NCI-H2107 treated with DMSO at 0.1 percent for 48 hours (cell line): ENCODE data around the gene FHAD1.

Experiments used
- DNase-seq: peaks from one replicate; lab custom pipeline; 2025; ENCODE audit not compliant: unreplicated experiment; lab: John Stamatoyannopoulos, UW

Gene FHAD1

DNA sequence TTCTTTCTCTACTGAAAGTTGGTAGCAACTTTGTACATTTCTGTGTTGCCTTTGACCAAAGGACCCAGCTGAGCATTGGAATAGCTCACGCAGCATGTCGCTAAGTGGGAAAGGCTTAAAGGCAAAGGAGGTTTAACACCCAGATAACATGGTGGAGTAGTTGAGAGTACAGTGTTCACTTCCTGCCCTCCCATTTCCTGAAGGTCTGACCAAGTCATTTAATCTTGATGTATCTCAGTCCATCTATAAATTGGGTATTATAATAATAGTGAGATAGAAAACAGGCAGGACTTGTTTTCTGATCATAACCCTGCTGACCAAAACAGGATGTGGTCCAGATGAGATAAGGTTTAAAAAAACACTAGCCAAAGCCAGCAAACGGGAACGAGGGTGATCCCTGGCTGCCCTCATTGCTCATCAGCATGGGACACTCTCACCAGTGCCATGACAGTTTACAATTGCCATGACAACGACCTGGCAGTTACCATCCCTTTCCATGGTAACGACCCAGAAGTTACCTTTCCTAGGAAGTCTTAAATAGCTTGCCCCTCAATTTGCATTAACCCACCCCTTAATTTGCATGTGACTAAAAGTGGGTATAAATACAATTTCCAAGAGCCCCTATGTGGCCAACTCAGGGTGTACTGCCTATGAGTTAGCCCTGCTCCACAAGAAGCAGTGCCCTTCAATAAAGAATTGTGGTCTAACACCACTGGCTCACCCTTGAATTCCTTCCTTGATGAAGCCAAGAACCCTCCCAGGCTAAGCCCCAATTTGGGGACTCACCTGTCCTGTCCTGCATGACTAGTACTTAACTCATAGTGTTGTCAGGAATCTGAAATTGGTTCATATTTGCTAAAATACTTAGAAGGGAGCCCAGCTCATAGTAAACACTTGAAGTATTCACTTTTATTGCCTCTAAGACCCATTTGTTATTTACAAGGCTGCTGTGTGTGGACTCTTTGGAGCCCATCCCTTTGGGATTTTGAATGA is 28.4 kb upstream of the FHAD1 start:
- DNase-seq, result no peak

DNA sequence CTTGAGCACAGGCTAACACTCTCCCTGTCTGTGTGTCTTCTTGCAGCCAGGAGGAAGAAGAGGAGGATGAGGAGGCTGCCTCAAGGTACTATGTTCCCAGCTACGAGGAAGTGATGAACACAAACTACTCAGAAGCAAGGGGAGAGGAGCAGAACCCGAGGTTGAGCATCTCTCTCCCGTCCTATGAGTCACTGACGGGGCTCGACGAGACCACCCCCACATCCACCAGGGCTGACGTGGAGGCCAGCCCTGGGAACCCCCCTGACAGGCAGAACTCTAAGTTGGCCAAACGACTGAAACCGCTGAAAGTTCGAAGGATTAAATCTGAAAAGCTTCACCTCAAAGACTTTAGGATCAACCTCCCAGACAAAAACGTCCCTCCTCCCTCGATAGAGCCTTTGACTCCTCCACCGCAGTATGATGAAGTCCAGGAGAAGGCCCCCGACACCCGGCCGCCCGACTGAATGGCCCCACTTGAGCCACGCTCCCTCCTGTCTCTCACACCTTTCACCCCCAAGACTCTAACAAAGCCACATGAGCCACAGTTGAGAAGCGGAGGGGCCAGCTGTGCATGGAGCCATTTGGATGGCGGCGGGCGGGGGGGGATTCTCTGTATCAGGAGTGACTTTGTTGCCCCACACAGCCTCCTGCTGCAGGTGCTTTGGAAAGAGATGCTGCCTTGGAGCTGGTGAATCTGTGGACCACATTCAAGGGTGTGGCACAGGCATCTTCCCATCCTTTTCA is 27.6 kb upstream of the FHAD1 start:
- no peak for DNase-seq

DNA sequence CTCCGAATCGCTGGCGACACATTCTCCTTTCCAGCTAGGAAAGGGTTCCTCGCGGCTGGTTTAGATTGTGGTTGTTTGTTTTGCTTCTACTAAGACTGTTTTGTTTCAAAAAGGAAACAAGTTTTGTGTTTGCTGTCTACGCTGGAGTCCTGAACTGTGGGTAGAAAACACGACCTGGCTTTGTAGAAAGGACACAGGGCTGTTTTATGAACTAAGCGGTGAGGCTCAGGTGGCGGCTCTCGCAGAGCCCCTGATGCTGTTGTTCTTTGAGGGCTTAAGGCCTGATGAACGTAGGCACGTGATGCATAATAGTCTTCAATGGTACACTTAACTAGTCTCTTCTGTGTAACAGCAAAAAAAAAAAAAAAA is 27.0 kb upstream of the FHAD1 start:
- DNase-seq, result no peak

DNA sequence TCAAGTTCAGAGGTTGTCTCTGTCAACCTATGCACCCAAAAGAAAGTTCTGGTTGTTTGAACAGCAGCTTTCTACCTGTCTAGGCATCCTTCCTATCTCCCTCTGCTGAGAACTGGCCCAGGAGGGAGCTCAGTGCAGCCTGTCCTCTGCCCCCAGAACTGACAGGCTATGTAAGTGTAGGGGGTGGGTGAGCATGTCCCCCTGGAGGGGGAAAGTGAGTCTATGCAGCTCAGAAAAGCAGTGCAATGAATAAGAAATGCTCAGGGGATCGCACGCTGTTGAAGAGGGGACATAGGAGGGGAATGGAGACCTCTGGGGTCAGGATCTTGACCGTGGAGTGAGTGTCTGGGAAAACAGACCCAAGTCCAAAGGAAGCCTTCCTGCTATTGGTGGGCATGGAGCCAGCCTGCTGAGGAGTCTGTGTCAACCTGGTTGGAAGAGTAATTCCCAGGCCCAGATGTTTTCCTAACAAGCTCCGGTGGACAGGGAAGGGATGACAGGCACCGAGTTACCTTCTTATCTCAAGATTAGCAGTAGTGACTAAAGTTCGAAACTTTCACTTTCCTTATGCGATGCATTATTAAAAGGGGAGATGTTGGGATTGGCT is 26.1 kb upstream of the FHAD1 start:
- no peak for DNase-seq

DNA sequence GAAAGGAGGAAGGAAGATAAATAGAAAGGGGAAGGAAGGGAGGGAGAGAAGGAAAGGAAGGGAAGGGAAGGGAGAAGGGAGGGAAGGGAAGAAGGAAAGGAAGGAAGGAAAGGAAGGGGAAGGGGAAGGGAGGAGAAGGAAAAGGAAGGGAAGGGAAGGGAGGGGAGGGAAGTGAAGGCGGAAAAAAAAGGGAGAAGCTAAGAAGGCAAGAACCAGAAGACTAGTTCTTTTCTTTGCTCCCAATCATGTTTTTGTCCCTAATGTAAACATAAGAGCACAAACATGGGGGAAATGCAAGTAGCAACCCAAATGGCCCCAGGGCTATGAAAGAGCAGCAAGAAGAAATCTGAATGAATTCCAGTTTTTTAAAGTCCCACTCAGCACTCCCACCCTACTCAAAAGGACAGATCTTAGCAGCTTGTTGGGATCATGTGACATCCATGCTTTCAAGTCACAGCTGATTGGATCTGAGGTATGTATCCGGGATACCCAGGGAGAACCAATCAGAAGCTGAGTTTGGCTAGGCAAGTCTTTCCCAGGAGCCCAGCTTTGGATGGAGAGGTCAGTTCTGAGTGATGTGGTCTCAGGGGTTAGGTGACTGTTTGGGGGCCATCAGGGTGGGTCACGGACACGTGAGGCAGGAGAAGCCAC is 24.2 kb upstream of the FHAD1 start:
- DNase-seq, result no peak

DNA sequence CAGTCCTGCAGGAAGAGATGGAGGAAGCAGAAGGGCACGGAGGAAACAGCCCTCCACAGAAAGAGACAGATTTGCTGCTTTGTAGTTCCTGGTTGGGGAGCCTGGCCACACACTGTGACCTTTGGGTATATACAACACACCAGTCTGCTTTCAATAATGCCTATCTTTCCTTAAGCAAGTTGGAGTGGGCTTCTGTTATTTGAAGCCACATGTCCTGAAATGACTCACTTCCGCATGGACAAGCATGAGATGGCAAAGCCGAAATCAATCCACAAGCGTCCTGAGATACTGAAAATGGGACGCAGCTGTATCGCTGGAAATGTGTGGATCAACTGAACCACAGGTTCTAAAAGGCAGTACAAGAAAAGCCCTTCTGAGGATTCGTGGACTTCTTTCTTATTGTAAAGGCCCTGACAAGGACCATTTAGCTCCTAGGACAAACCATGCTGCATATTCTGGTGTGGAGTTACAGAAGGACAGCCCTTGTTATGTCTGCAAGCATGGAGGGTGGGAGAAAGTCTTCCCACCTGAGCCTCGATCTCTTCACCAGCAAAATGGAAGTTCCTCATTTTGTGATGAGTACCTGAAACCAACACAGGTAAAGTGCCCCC is 22.7 kb upstream of the FHAD1 start:
- no peak for DNase-seq

DNA sequence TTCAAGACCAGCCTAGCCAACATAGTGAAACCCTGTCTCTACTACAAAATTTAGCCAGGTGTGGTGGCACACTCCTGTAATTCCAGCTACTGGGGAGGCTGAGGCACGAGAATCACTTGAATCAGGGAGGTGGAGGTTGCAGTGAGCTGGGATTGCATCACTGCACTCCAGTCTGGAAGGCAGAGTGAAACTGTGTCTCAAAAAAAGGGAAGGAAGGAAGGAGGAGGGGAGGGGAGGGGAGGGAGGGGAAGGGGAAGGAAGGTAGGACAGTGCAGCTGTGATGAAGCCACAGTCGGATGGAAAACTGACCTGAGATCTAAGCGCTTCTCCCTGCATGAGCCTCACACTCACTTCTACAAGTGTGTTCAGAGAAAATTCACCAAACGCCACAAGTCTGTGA is 22.0 kb upstream of the FHAD1 start:
- DNase-seq, result no peak

DNA sequence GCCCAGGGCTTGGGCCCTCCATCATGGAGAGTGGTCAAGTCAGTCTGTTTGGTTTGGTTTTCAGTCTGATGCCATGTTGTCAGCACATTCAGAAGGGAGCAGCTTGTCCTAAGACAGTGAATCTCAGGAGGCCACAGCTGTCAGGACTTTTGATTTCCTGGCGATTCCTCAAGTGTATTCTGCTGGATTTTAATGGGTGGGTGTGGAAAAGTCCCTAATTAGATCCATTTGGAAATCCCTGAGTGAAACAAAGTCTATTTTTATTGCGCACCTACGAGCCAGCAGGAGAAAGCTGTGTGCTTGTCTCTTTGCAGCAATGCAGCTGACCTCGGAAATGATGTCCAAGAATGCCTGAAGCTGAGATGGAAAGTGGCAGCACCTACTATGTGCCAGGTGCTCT is 21.6 kb upstream of the FHAD1 start:
- no peak for DNase-seq

DNA sequence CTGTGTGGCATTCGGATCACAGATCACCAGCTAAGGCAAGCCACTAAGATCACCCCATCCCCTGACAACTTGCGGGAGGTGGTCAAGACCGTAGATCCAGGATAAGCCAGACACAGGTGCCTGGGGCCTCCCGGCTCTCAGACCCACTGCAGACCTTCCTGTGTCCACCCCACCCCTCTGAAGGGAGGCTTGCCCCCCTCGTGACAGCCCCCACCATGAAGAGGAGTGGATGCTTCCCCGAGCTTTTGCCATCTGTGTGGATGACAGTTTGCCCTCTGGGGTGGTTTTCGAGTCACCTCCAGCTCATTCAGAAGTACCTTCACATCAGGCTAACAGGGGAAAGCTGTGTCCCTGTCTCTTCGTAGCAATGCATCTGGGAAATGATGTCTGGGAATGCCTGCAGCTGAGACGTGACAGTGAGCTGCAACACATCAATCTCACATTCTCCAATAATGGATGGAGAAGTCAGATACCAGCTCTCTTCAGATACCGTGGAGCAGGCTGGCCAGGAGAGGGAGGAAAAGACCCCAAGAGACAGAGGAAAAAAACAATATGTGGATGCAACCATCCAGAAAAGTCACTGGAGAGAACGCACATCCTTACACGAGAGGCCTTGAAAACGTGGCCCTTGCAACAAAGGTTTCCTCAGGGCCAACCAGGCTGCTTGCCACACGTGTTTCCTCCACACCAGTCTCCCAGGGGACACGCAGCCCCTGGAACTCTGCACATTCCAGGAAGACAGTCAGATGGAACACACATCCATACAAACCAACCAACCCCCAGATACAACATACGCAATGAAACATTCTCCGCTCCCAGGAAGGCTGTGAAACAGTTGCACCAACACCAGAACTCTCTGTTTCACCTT is 20.4 kb upstream of the FHAD1 start:
- no peak for DNase-seq

DNA sequence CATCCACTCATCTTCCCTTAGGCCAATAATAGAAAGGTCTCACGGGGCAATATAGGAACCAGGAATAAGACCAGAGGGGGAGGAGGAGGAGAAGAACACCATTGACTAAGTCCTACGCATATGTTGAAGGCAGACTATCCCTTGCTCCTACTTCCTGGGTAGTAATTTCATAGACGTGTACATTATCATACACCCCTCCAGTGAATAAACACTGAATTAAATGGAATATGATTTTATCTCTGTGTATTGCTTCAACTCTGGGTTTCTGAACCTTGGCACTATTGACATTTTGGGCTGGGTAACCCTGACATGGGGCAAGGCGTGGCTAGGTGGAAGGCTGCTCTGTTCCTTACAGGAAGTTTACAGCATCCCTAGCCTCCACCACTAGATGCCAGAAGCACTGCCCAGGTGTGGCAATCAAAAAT is 17.3 kb upstream of the FHAD1 start:
- no peak for DNase-seq

DNA sequence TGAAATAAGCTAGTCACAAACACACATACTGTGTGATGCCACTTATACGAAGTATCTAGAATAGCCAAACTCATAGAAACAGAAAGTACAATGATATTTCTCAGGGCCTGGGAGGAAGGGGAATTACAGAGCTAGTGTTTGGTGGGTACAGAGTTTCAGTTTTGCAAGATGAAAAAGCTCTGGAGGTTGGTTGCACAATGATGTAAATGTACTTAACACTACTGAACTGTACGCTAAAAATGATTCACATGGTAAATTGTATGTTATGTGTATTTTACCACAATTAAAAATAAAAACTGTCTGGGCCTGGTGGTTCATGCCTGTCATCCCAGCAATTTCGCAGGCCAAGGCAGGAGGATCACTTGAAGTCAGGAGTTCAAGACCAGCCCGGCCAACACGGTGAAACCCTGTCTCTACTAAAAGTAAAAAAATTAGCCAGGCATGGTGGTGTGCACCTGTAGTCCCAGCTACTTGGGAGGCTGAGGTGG is 15.3 kb upstream of the FHAD1 start:
- DNase-seq, result no peak

DNA sequence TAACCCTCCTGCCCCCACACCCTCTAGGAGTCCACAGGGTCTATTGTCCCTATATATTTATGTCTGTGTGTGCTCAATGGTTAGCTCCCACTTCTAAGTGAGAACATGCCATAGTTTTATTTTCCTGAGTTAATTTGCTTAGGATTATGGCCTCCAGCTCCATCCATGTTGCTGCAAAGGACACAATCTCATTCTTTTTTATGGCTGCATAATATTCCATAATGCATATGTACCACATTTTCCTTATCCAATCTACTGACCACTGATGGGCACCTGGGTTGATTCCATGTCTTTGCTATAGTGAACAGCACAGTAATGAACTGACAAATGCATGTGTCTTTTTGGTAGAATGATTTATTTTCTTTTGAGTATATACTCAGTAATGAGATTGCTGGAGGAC is 13.3 kb upstream of the FHAD1 start:
- DNase-seq, result no peak

DNA sequence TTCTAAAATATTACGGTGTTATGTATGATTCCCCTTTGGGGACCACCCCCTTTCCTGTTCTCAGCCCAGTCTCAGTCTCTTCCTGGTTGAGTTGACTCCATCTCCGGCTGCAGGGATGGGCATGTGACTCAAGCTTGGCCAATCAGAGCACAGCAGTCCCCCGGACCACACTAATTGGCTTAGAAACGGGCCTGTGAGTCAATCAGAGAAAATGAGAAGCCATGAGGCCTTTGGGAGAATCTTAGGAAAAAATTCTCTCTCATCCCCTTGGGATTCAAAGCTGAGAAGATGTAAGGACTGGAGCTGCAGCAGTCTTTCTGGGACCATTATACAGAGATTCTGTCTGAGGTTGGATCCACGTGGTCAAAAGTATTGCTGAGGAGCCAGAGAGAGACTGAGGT is 10.7 kb upstream of the FHAD1 start:
- no peak for DNase-seq

DNA sequence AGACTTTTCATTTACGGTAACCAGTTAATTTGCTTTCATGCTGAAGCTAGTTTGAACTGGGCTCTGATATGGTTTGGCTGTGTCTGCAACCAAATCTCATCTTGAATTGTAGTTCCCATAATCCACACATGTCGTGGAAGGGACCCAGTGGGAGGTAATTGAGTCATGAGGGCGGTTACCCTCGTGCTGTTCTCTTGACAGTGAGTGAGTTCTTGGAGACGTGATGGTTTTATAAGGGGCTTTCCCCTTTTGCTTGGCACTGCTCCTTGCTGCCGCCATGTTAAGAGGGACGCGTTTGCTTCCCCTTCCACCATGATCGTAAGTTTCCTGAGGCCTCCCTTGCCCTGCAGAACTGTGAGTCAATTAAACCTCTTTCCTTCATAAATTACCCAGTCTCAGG is 10.3 kb upstream of the FHAD1 start:
- no peak for DNase-seq

DNA sequence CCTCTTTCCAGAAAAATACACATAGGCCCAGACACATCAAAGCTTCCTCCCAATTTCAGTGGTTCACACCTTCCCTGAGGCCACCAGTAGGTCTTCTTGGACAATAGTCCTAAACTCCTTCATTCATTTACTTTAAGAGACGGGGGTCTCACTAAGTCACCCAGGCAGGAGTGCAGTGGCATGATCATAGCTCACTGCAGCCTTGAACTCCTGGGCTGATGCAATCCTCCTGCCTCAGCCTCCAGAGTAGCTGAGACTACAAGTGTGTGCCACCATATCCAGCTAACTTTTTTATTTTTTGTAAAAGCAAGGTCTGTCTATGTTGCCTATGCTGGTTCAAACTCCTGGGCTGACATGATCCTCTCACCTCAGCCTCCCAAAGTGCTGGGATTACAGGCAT is 8.2 kb upstream of the FHAD1 start:
- DNase-seq, result no peak

DNA sequence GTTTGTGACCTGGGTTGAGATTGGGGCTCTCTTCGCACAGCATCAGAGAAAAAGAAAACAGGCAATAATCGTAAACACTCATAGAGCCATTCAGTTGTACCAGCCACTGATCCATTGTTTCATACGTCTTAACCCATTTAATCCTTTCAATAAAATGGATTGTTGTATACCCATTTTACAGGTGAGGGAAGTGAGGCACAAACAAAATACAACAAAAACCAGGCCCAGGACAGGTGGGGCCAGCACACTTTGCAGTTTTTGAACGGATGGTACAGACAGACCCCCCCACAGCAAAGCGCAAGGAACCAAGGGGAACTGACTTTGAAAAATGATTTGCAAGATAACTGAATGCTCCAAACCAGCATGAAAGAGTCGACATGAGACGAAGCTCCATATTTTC is 4.3 kb upstream of the FHAD1 start:
- DNase-seq, result no peak

DNA sequence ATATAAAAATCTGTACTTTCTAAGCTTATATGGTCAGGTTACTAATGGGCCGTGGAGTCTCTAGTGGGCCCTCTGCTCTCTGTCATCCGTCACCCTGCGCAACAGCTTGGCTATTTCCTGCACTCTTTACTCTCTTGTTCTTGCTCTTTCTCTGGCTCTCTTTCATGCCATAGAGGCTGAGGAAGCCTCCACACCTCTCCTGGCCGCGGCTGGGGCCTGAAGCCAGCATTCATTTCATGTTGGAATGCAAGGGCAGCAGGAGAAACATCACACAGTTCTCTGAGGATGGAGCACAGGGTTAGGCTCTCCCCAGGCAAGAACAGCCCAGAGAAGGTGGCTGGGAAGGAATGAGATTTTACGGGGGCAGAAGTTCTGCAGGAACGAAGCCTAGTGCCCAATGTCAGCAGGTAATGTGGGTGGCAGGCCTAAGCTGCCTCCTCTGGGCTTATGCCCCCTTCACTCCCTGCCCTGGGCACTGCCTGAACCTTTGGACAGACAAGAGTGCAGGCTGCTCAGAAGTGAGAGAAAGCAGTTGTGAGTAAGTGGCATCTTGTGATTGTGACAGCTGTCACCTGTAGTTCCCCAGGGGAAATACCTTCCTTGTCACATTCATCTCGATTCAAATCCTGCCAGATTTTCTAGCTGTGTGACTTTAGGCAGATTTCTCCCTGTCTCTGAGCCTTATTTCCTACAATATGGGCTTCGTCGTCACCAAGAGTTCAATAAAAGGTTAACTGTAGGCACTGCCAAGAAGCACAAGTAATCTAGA is 3.6 kb upstream of the FHAD1 start:
- DNase-seq, result no peak

DNA sequence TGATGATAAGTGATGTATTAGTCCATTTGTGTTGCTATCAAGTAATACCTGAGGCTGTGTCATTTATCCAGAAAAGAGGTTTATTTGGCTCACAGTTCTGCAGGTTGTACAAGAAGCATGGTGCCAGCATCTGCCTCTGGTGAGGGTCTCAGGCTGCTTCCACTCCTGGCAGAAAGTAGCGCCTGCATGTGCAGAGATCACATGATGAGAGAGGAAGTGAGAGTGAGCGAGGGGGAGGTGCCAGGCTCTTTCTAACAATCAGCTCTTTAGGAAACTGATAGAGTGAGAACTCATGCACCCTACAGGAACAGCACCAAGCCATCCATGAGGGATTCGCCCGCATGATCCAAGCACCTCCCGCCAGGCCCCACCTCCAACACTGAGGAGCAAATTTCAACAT is 2.2 kb upstream of the FHAD1 start:
- DNase-seq, result no peak
